Measurements from ENCODE around the gene GNA12.

Gene GNA12

DNA sequence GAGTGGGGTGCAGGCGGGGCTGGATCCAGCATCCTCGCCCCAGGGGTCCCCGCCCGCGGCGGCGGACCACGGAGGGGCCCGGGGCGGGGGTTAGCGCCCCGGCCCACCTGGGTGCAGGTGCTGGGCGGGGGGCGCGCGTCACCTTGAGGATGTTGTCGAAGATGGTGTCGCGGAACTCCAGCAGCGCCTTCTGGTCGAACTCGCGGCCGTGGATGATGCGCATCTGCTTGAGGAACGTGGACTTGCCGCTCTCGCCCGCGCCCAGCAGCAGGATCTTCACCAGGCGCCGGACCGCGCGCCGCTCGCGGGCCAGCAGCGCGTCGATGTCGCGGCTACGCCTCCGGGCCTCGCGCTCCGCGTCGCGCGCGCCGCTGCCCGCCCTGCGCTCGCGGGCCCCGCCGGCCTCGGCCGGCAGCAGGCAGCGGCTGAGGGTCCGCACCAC is 376 bp downstream of the GNA12 start:
- Histone ChIP-seq H3K36me3 (replicated peaks; ENCODE audit: insufficient read depth, low read length) (no peaks in the 10 kb centered on the region), H3K79me2 (ENCODE audit: low read length) (peaks cover 35% of the 10 kb centered on the region), H2AFZ (ENCODE audit: low read length) (peak overlapping the region; percentile 75), H3K27ac (ENCODE audit: low read length) (no peak overlapping the region), H3K4me2 (ENCODE audit: low read depth, low read length) (peak overlapping the region; percentile 71), H3K9ac (ENCODE audit: low read length) (peak overlapping the region; percentile 61; the same call in 1 of the 2 replicates), H3K9me3 (replicated peaks; ENCODE audit: insufficient read depth, low read length) (no peaks in the 10 kb centered on the region), H3F3A (ENCODE audit: insufficient read depth, low read length) (no peaks in the 10 kb centered on the region), H3K4me1 (ENCODE audit: low read length) (no peaks in the 10 kb centered on the region), H3K9me2 (replicated peaks; ENCODE audit: insufficient read depth, low read length) (no peaks in the 10 kb centered on the region), H4K20me1 (ENCODE audit: insufficient read depth, low read length) (no peaks in the 10 kb centered on the region), H3K27me3 (replicated peaks; ENCODE audit: insufficient read depth, low read length) (no peaks in the 10 kb centered on the region), H3K4me3 (ENCODE audit: low read length) (peak overlapping the region; percentile 71)
- DNase-seq: peak; percentile 26
- TF ChIP-seq EZH2 (optimal IDR thresholded peaks at IDR 0.05; ENCODE audit: low read depth, low read length) (no peak), EZH2phosphoT487 (IDR thresholded peaks at IDR 0.05; ENCODE audit: low read length) (no peak)
- TF ChIP-seq, protein P1, sequence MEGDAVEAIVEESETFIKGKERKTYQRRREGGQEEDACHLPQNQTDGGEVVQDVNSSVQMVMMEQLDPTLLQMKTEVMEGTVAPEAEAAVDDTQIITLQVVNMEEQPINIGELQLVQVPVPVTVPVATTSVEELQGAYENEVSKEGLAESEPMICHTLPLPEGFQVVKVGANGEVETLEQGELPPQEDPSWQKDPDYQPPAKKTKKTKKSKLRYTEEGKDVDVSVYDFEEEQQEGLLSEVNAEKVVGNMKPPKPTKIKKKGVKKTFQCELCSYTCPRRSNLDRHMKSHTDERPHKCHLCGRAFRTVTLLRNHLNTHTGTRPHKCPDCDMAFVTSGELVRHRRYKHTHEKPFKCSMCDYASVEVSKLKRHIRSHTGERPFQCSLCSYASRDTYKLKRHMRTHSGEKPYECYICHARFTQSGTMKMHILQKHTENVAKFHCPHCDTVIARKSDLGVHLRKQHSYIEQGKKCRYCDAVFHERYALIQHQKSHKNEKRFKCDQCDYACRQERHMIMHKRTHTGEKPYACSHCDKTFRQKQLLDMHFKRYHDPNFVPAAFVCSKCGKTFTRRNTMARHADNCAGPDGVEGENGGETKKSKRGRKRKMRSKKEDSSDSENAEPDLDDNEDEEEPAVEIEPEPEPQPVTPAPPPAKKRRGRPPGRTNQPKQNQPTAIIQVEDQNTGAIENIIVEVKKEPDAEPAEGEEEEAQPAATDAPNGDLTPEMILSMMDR (IDR thresholded peaks at IDR 0.05; ENCODE audit: low read length): no peak

DNA sequence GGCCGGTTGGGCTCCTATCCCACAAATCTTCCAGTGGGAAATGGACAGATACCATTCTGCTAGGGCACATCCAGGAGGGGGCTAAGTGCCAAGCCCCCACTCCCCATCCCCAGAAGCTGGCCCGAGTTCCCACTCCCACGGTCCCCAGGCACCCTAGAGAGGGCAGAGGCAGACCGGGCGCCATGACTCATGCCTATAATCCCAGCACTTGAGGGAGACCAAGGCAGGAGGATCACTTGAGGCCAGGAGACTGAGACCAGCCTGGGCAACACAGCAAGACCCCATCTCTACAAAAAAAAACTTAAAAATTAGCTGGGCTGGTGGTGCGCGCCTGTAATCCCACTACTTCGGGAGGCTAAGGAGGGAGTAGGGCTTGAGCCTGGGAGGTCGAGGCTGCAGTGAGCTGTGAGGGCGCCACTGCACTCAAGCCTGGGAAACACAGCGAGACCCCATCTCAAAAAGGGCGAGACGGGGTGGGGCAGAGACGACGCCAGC is 870 bp downstream of the GNA12 start:
- no peak for DNase-seq
- no peaks in the 10 kb centered on the region for H3K36me3 ChIP-seq (replicated peaks; ENCODE audit: insufficient read depth, low read length)
- H3K4me2 ChIP-seq (ENCODE audit: low read depth, low read length): peak overlapping the region; percentile 71
- TF ChIP-seq EZH2phosphoT487 (IDR thresholded peaks at IDR 0.05; ENCODE audit: low read length) (no peak), EZH2 (optimal IDR thresholded peaks at IDR 0.05; ENCODE audit: low read depth, low read length) (no peak)
- TF ChIP-seq, protein P1 (IDR thresholded peaks at IDR 0.05; ENCODE audit: low read length): no peak
- peak overlapping the region; percentile 71 for H3K4me3 ChIP-seq (ENCODE audit: low read length)
- no peaks in the 10 kb centered on the region for H3K9me3 ChIP-seq (replicated peaks; ENCODE audit: insufficient read depth, low read length)
- H3K4me1 ChIP-seq (ENCODE audit: low read length): no peaks in the 10 kb centered on the region
- H3F3A ChIP-seq (ENCODE audit: insufficient read depth, low read length): no peaks in the 10 kb centered on the region
- no peak overlapping the region for H3K27ac ChIP-seq (ENCODE audit: low read length)
- H4K20me1 ChIP-seq (ENCODE audit: insufficient read depth, low read length): no peaks in the 10 kb centered on the region
- no peaks in the 10 kb centered on the region for H3K27me3 ChIP-seq (replicated peaks; ENCODE audit: insufficient read depth, low read length)
- peaks cover 40% of the 10 kb centered on the region for H3K79me2 ChIP-seq (ENCODE audit: low read length)
- peak overlapping the region; percentile 61; the same call in 1 of the 2 replicates for H3K9ac ChIP-seq (ENCODE audit: low read length)
- no peak overlapping the region; the same call in 1 of the 2 replicates for H2AFZ ChIP-seq (ENCODE audit: low read length)
- H3K9me2 ChIP-seq (replicated peaks; ENCODE audit: insufficient read depth, low read length): no peaks in the 10 kb centered on the region

DNA sequence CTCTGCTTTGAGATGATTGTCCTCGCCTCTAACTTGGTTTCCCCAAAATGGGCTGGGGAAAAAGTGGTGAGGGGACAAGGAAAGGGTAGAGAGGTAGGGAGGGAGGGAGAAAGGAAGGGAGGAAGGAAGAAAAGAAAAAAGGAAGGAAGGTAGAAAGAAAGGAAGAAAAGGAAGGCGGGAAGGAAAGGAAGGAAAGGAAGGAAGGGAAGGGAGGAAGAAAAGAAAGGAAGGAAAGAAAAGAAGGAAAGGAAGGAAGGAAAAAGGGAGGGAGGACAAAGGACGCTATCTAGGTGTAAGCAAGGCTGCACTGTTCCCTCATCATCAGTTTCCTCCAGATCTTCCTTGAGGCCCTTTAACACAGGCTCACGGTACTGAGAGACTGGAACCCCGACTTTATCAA is 2.2 kb downstream of the GNA12 start:
- Histone ChIP-seq H2AFZ (ENCODE audit: low read length) (no peak overlapping the region), H3K4me1 (ENCODE audit: low read length) (no peaks in the 10 kb centered on the region), H3K4me3 (ENCODE audit: low read length) (no peak overlapping the region), H3K9ac (ENCODE audit: low read length) (no peak overlapping the region), H3K9me3 (replicated peaks; ENCODE audit: insufficient read depth, low read length) (no peaks in the 10 kb centered on the region), H3K27ac (ENCODE audit: low read length) (no peak overlapping the region), H3K27me3 (replicated peaks; ENCODE audit: insufficient read depth, low read length) (no peaks in the 10 kb centered on the region), H3K36me3 (replicated peaks; ENCODE audit: insufficient read depth, low read length) (no peaks in the 10 kb centered on the region), H4K20me1 (ENCODE audit: insufficient read depth, low read length) (no peaks in the 10 kb centered on the region), H3K9me2 (replicated peaks; ENCODE audit: insufficient read depth, low read length) (no peaks in the 10 kb centered on the region), H3F3A (ENCODE audit: insufficient read depth, low read length) (no peaks in the 10 kb centered on the region), H3K4me2 (ENCODE audit: low read depth, low read length) (no peak overlapping the region), H3K79me2 (ENCODE audit: low read length) (peaks cover 44% of the 10 kb centered on the region)
- DNase-seq: no peak
- TF ChIP-seq, protein P1 (IDR thresholded peaks at IDR 0.05; ENCODE audit: low read length): no peak
- TF ChIP-seq EZH2phosphoT487 (IDR thresholded peaks at IDR 0.05; ENCODE audit: low read length) (no peak), EZH2 (optimal IDR thresholded peaks at IDR 0.05; ENCODE audit: low read depth, low read length) (no peak)

All from MM.1S (cell line).